HG03378 (cell line): ENCODE data around the gene LPO.

ENCODE experiments used
- ATAC-seq: cut with Tn5 transposase; IDR thresholded peaks from one replicate; pipeline ENCODE4 v1.9.1; 2021; ENCODE audit warnings: mild to moderate bottlenecking, moderate library complexity; ENCODE audit not compliant: unreplicated experiment

The LPO gene

GRCh38 chr17:58276423-58276822 lies 38.0 kb downstream of the LPO start:
- ATAC-seq, result no peak

- ATAC-seq, result no peak
These were observed 38.9 kb downstream of the LPO start for GRCh38 chr17:58277107-58277801.

GRCh38 chr17:58277802-58278595 lies 39.6 kb downstream of the LPO start:
- no peak for ATAC-seq

- no peak for ATAC-seq
These were observed 40.3 kb downstream of the LPO start for GRCh38 chr17:58278661-58279015.

GRCh38 chr17:58279016-58279711 lies 40.8 kb downstream of the LPO start:
- ATAC-seq, result no peak

GRCh38 chr17:58279736-58280479 lies 41.5 kb downstream of the LPO start:
- no peak for ATAC-seq

- ATAC-seq, result no peak
These were observed 42.3 kb downstream of the LPO start, which contains the start of gene MPO for GRCh38 chr17:58280480-58281217. Gene MPO, minus strand, starts transcription at chr17:58280935. Its CDS starts 177 bp downstream, at chr17:58280758.

- no peak for ATAC-seq
These were observed 43.2 kb downstream of the LPO start for GRCh38 chr17:58281511-58282011.

- ATAC-seq, result no peak
These were observed 44.1 kb downstream of the LPO start for GRCh38 chr17:58282442-58282841.

- no peak for ATAC-seq
These were observed 45.6 kb downstream of the LPO start for GRCh38 chr17:58283674-58284612.

- ATAC-seq, result no peak
These were observed 46.4 kb downstream of the LPO start for GRCh38 chr17:58284613-58285421.

GRCh38 chr17:58285422-58285810 lies 47.0 kb downstream of the LPO start:
- ATAC-seq, result no peak

GRCh38 chr17:58289869-58290268 lies 51.5 kb downstream of the LPO start:
- no peak for ATAC-seq

GRCh38 chr17:58291246-58291645 lies 52.9 kb downstream of the LPO start:
- ATAC-seq, result no peak

GRCh38 chr17:58294034-58294433 lies 55.6 kb downstream of the LPO start:
- ATAC-seq, result no peak

GRCh38 chr17:58300336-58300735 lies 62.0 kb downstream of the LPO start:
- ATAC-seq, result no peak

GRCh38 chr17:58301504-58302150 lies 63.2 kb downstream of the LPO start:
- no peak for ATAC-seq
